HG02981 (cell line): Measurements from ENCODE around the gene CASZ1.

Experiments used
- ATAC-seq: cut with Tn5 transposase; IDR thresholded peaks from one replicate; pipeline ENCODE4 v1.9.1; 2021; ENCODE audit warnings: mild to moderate bottlenecking, moderate library complexity; ENCODE audit not compliant: unreplicated experiment

The CASZ1 gene

DNA sequence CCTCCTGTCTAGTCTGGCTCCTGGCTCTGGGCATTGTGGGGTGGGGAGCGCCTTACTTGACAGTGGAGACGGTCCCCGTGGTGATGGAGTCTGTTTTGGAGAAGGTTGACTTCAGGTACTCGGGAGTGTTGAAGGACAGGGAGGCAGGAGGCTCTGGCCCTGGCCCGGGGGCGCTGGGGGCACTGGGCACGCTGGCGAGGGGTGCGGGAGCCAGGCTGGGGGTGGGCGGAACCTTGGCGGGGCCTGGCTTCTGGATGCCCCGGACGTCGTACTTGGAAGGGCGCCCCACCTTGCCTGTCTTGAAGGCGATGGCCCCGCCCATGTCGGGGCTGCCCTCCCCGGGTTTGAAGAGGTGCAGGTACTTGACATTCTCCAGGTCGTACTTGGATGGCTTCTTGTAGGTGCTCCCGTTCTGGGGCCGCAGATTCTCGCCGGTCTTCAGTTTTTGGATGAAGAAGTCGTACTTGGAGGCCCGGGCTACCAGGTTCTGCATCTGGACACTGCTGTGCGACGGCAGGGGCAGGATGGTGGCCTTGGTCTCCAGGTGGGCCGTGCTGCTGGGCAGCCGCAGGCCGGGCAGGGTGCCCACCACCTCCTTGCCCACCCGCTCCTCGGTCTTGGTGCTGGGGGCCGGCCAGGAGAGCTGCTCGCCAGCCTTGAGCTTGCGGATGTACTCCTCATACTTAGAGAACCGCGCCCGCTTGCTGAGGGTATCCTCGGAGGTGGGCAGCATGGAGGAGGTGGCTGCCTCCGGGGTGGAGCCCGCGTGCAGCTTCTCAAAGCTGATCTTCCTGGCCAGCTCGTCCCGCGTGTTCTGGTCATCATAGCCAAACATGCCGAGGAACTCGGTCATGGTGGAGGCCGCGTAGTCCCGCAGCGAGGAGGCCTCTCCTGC lies 136.6 kb downstream of the CASZ1 start:
- no peak for ATAC-seq

DNA sequence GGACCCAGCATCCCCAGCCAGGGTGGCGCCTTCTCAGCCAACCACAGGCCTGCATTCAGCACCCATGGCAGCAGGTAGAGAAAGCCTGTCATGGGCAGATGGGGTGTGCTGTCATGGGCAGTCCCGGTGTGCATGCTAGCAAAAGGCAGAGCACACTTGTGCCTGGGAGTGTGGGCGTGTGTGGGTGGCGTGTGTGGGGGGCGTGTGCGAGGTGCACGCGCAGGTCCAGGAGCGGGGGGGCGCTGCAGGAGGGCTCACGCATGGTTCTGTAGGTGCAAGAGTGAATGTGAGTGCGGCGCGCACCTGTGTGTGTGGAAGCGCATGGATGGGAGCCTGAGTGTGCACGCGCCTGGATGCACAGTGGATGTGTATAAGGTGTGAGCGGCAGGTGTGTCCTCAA lies 137.2 kb downstream of the CASZ1 start:
- ATAC-seq = no peak

DNA sequence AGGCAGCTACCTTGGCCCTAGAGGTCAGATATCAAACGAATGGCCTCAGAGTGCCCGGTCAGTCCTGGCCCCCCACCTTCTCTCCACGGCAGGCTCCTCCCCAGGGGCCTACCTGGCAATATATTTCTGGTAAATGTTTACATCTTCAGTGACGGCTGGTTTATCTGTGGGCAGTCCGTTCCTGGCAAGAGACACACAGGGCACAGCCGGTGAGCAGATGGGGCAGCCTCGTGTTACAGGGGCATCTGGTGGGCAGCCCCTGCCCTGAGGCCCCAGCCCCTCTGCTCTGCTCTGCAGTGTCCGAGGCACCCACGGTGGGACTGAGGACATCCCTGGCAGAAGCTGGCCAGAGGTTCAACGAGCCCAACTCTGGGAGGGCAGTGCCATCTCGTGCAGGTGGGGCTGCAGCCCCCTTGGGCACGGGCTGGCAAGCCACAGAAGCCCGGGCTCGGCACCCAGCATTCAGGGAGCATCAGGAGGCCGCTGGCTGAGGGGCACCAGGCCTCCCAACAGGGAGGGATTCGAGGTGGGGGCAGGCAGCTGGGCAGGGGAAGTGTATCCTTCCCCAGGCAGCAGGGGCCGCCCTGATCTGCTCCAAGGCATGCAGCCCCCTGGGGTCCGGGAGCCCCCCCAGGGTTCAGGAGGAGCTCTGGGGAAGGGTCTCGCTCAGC lies 137.9 kb downstream of the CASZ1 start:
- no peak for ATAC-seq

DNA sequence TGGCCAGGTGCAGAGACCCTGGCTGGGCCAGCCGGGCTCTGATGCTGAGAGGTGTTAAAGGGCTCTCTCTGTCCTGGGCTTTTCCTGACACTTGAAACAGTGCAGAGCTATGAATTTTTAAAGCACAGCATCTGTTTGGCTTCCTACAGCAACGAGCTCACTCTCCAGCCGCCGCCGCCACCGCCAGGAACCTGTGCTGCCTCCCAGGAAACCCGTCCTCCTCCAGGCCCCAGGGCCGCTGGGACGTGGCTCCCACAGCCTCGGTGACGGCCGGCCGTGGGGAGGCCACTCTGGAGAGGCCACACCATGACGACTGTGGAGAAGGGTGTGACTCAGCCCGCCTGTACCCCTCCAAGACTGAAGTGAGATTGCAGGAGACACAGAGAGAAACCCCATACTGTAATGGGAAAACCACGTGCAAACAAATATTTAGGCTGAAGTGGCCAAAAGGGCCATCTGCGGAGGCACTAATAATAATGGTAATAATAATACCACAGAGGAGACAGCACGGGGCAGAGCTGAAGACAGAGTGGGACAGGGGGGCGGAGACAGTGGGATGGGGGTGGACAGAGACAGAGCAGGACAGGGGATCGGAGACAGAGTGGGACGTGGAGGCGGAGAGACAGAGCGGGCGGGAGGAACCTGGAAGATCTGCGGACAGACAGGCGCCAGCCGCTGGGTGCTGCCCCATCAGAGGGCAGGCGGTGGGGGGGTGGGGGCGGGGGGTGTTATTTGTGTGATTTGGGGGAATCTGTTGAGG lies 139.2 kb downstream of the CASZ1 start:
- ATAC-seq = no peak

DNA sequence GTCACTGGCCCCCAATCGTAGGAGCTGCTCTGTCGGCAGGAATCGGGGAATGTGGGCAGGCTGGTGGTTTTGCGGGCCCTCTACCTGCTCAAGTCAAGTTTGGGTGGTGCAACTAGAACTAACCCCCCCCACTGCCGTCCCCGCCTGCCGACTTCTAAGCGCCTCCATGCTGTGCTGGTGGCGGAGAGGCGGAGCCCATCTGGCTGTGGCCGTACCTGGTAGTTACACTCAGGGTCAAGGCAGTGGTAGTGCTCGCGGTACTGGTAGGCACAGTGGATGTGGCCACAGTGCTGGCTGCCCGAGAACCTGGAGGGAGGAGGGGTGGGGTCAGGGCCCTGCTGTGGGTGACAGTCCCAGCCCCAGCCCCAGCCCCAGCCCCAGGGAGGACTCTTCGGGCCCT lies 140.0 kb downstream of the CASZ1 start:
- no peak for ATAC-seq

- ATAC-seq = no peak
These were observed 141.4 kb downstream of the CASZ1 start for GRCh38 chr1:10655002-10655401.

DNA sequence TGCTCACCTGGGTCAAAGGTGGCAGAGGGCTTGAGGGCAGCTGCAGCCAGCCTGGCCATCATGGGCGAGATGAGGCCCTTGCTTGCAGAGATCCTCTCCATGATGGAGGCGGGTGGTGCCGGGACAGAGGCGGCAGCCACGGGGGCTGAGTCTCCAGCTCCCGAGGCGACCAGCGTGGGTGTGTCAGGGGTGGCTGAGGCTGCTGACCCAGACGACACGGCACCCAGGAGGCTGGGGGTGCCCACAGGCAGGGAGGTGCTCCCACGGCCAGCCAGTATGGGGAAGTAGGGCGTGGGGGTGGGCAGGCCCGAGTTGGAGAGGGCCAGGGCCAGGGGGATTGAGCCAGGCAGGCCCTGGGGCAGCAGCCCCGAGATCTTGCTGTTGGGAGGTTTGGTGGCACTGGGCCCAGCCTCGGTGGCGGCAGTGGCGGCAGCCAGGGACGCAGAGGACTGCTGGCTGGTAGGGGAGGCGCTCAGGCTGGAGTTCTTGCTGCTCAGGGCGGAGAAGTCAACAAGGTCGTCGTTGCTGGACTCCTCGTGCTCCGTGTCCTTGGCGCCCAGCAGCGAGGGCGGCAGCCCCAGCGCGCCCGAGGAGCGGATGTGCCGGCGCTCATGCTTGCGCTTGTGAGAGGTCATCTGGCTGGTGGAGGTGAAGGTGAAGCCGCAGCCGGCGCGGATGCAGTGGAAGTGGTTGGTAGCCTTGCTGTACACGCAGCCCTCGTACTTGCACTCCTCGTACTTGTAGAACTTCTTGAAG lies 142.9 kb downstream of the CASZ1 start:
- ATAC-seq = no peak

GRCh38 chr1:10652626-10653025 lies 143.8 kb downstream of the CASZ1 start:
- ATAC-seq = no peak

- no peak for ATAC-seq
These were observed 144.7 kb downstream of the CASZ1 start for GRCh38 chr1:10651793-10652192.

- no peak for ATAC-seq
These were observed 145.1 kb downstream of the CASZ1 start for GRCh38 chr1:10651389-10651766.

DNA sequence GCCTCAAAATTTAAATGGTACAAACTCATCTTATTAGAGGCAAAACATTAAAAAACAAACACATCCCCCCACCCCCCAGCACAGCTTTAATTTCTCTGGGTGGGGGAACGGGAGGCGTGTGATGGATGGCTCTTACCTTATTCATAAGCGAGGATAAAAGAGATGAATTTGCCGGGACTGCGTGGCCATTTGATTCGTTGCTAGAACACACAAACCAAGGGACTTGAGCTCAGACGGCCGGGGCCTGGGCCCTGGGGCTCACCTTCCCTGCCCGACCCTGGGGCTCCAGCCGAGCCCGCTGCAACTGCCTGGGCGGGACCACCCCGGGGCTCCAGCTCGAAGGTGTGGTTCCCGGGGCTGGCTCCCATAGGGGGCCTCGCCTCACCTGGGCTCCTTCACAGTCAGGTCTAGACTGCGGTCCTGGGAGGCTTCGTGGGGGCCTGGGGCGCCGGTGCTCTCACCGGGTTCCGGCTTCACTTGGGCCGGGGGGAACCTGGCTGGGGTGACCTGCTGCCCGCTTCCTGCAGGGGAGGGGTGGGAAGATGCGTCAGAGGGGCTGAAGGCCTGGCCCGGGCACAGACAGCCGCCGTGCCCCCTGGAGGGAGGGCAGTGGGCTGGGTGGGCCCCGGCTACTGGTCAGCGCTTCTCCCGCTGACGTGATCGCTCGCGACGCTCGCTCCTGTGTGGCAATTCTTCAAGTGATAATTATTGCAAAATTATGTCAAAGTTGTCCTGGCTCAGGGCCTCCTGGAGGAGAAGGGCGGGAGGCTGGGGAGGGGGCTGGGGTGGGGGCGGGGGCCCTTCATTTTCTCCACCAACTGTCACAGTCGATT lies 145.7 kb downstream of the CASZ1 start:
- ATAC-seq = no peak

GRCh38 chr1:10649517-10650201 lies 146.8 kb downstream of the CASZ1 start:
- no peak for ATAC-seq

GRCh38 chr1:10648689-10649516 lies 147.5 kb downstream of the CASZ1 start:
- no peak for ATAC-seq

GRCh38 chr1:10647414-10648170 lies 148.9 kb downstream of the CASZ1 start:
- ATAC-seq = no peak

- ATAC-seq = no peak
These were observed 150.0 kb downstream of the CASZ1 start for GRCh38 chr1:10646347-10646861.

GRCh38 chr1:10644307-10645128 lies 151.9 kb downstream of the CASZ1 start:
- no peak for ATAC-seq
